Endothelial cell of umbilical vein (primary cell): ENCODE measurements around the gene DMBT1. TPM values are rescaled to one million over a fixed set of nuclear protein-coding genes. Genes with fewer than 3 reads are reported as not detected.

Experiments used
- BruUV-seq: library from RNA; stranded (reverse); fragments of 400-500 nt; replicated peaks from 2 replicates; lab custom pipeline; 2021; lab: Mats Ljungman, UMichigan
- CTCF ChIA-PET: fragments of 300-600, 350-600 bp; sonication (Branson Sonifier 250); formaldehyde crosslinking; loops from one replicate; lab custom pipeline; 2021; ENCODE audit warnings: antibody characterized with exemption, inconsistent platforms; lab: Charles Lee
- POLR2A ChIA-PET: fragments of 300-600, 350-600 bp; sonication (Branson Sonifier 250); formaldehyde crosslinking; loops from one replicate; lab custom pipeline; 2021; ENCODE audit warnings: antibody characterized with exemption, inconsistent platforms; lab: Charles Lee
- DNase-seq: peaks from one replicate; pipeline ENCODE4 v3.0.0-alpha.2; 2011; ENCODE audit warnings: low read depth, low spot score
- FAIRE-seq: peaks from 2 replicates; lab custom pipeline; 2011; peaks lifted over from hg19 to GRCh38; lab: Jason Lieb, UNC
- H2AFZ ChIP-seq: 2 replicates; pipeline ENCODE4 v1.6.0; 2012; ENCODE audit warnings: low read depth, low read length, control low read depth, inconsistent platforms
- H3K27ac ChIP-seq: 2 replicates; pipeline ENCODE4 v1.5.1; 2011; ENCODE audit warnings: low read depth, mild to moderate bottlenecking, control low read depth, low read length, moderate library complexity; ENCODE audit not compliant: insufficient read depth
- H3K27me3 ChIP-seq, 2 experiments: 2 replicates each; pipeline versions ENCODE4 v1.6.0 to v1.6.1; 2011; ENCODE audit warnings: low read length in 2 of 2, mixed read lengths in 1 of 2; ENCODE audit not compliant: control insufficient read depth in 2 of 2, insufficient read depth in 2 of 2
- H3K36me3 ChIP-seq, 2 experiments: 2 replicates in 1 of 2; 3 replicates in 1 of 2; pipeline ENCODE4 v1.5.1; 2011; ENCODE audit warnings: low read length in 2 of 2, mild to moderate bottlenecking in 1 of 2, moderate library complexity in 1 of 2; ENCODE audit not compliant: control insufficient read depth in 2 of 2, insufficient read depth in 2 of 2; ENCODE audit errors: extremely low read depth in 1 of 2
- H3K4me1 ChIP-seq: 3 replicates; pipeline ENCODE4 v1.5.1; 2011; ENCODE audit warnings: mild to moderate bottlenecking, low read length; ENCODE audit not compliant: control insufficient read depth, insufficient read depth; ENCODE audit errors: extremely low read depth
- H3K4me2 ChIP-seq: 2 replicates; pipeline ENCODE4 v1.6.1; 2011; ENCODE audit warnings: low read length, control low read depth, mixed read lengths; ENCODE audit not compliant: insufficient read depth
- H3K4me3 ChIP-seq, 3 experiments: fragments of 200-600 bp in 1 of 3; sonication (generic), shearing (Covaris generic) in 1 of 3; replicated peaks in 1 of 3; 2 replicates each; pipeline ENCODE4 v1.5.1; 2011 to 2016; ENCODE audit warnings: control low read depth in 3 of 3, low read length in 3 of 3, mild to moderate bottlenecking in 2 of 3, inconsistent platforms in 1 of 3, low read depth in 1 of 3, moderate library complexity in 1 of 3; ENCODE audit not compliant: insufficient read depth in 1 of 3
- H3K79me2 ChIP-seq: 2 replicates; pipeline ENCODE4 v1.6.0; 2012; ENCODE audit warnings: low read length, inconsistent platforms; ENCODE audit not compliant: control insufficient read depth, insufficient read depth
- H3K9ac ChIP-seq: replicated peaks from 2 replicates; pipeline ENCODE3; 2011; ENCODE audit warnings: low read length, control low read depth; ENCODE audit not compliant: insufficient read depth; ENCODE audit errors: extremely low read depth
- H3K9me1 ChIP-seq: replicated peaks from 3 replicates; pipeline ENCODE4 v1.6.0; 2011; ENCODE audit warnings: mild to moderate bottlenecking, low read length; ENCODE audit not compliant: control insufficient read depth, insufficient read depth; ENCODE audit errors: extremely low read depth
- H3K9me3 ChIP-seq: replicated peaks from 2 replicates; pipeline ENCODE4 v1.5.1; 2012; ENCODE audit warnings: low read length, inconsistent platforms; ENCODE audit not compliant: control insufficient read depth, insufficient read depth
- H4K20me1 ChIP-seq: replicated peaks from 2 replicates; pipeline ENCODE3; 2011; ENCODE audit warnings: mild to moderate bottlenecking, low read length; ENCODE audit not compliant: control insufficient read depth, insufficient read depth; ENCODE audit errors: extremely low read depth
- CTCF ChIP-seq, 2 donors: IDR thresholded peaks; 1 replicate in 1 of 2; 2 replicates in 1 of 2; pipeline ENCODE4 v1.5.1; 2011; ENCODE audit warnings: low read length in 2 of 2, mild to moderate bottlenecking in 2 of 2, moderate library complexity in 2 of 2, control low read depth in 1 of 2, inconsistent platforms in 1 of 2, low read depth in 1 of 2; ENCODE audit not compliant: insufficient read depth in 1 of 2; ENCODE audit errors: extremely low read depth in 1 of 2
- EZH2 ChIP-seq: IDR thresholded peaks from 2 replicates; pipeline ENCODE4 v1.6.1; 2012; ENCODE audit warnings: borderline replicate concordance, low read depth, mild to moderate bottlenecking, moderate library complexity, low read length, inconsistent platforms; ENCODE audit not compliant: severe bottlenecking
- FOS ChIP-seq: IDR thresholded peaks from 2 replicates; pipeline ENCODE4 v1.6.1; 2011; ENCODE audit warnings: mild to moderate bottlenecking, low read length, moderate library complexity, borderline replicate concordance; ENCODE audit not compliant: insufficient read depth
- GATA2 ChIP-seq: IDR thresholded peaks from 2 replicates; pipeline ENCODE4 v1.7.0; 2011; ENCODE audit warnings: low read depth, mild to moderate bottlenecking, moderate library complexity, mixed read lengths, low read length; ENCODE audit not compliant: insufficient read length, insufficient read depth
- JUN ChIP-seq: IDR thresholded peaks from 2 replicates; pipeline ENCODE4 v1.6.1; 2011; ENCODE audit warnings: borderline replicate concordance, low read depth; ENCODE audit not compliant: insufficient read length, insufficient read depth
- MAX ChIP-seq: IDR thresholded peaks from 2 replicates; pipeline ENCODE4 v1.6.1; 2011; ENCODE audit not compliant: insufficient read depth, insufficient read length
- MYC ChIP-seq: IDR thresholded peaks from one replicate; pipeline ENCODE4 v1.6.1; 2011; ENCODE audit warnings: mild to moderate bottlenecking, low read depth, low read length
- POLR2A ChIP-seq: IDR thresholded peaks from 2 replicates; pipeline ENCODE4 v1.6.1; 2012; ENCODE audit warnings: low read depth, mild to moderate bottlenecking, control low read depth, low read length
- POLR2AphosphoS5 ChIP-seq: IDR thresholded peaks from 2 replicates; pipeline ENCODE4 v1.6.1; 2012; ENCODE audit warnings: low read depth, mild to moderate bottlenecking, control low read depth, low read length, moderate library complexity; ENCODE audit not compliant: insufficient read depth
- dilution Hi-C: fragments of 300-500 bp; cut with MboI; formaldehyde crosslinking; loops from one replicate; pipeline ENCODE4 v1.15.0; 2019; ENCODE audit warnings: low sequenced_read_pairs; ENCODE audit not compliant: extremely low pct_ligation_motif_present
- intact Hi-C: fragments of 100-400 bp; cut with micrococcal nuclease; formaldehyde crosslinking; loops from one replicate; pipeline ENCODE4 v1.10.0; 2022
- polyA plus RNA-seq, 4 experiments: library from polyadenylated mRNA; depleted of rRNA in 3 of 4; stranded (reverse) in 3 of 4; unstranded in 1 of 4; fragments of >200 nt; gene quantifications; 2 replicates each; pipeline versions ENCODE4 v1.2.1 to v1.2.3, GENCODE V29; 2011 to 2012; ENCODE audit warnings: missing spikeins in 1 of 4
- total RNA-seq: library from RNA; stranded (reverse); gene quantifications from 2 replicates; pipeline ENCODE4 v1.2.3, GENCODE V29; 2021

Gene DMBT1
- total and polyA plus RNA-seq, 2 donors (not counting 3 experiments of a cell fraction or from before 2014, with no cell fraction given): 0.01 TPM; not detected in 1

DNA sequence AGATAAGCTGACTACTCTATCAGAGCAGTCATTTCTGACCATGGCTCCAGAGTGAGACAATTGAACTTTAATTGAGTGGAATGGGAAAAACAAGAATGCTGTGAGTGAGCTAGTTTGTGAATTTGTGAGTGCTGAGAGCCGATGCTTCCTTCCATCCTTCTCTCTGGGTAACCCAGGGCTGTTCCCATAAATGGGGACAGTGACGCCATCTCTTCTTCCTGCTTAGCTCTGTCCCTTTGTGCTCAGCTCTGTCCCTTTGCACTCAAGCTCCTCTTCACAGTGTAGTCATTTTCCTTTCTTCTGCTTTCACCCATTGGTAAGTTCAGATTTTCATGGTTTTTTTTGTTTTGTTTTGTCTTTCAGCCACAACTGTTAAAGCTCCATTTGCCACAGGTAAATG lies 114.7 kb downstream of the DMBT1 start:
- H2AFZ ChIP-seq: no peak overlapping the region
- TF ChIP-seq JUN (no peak), POLR2AphosphoS5 (no peak), GATA2 (no peak), MAX (no peak), CTCF (IDR thresholded peaks at IDR 0.05; ENCODE audit: extremely low read depth in 1 of 2, insufficient read depth in 1 of 2, low read depth in 1 of 2, low read length in 2 of 2) (no peak), FOS (no peak), POLR2A (no peak), EZH2 (no peak), MYC (no peak)
- no TSS peak for BruUV-seq
- H3K79me2 ChIP-seq: no peaks in the 10 kb centered on the region
- no peak for FAIRE-seq
- ChIA-PET CTCF (interaction anchor here (0.8 to 1.3 kb wide), 2 partner anchors 27 to 395 kb away, joined by 3 to 4 read pairs; no protein-coding TSS in a partner anchor), POLR2A (no interaction called here)
- no peak overlapping the region for H3K4me2 ChIP-seq
- no peaks in the 10 kb centered on the region for H3K36me3 ChIP-seq
- H3K4me3 ChIP-seq: no peak overlapping the region
- no peaks in the 10 kb centered on the region for H3K9me1 ChIP-seq
- H4K20me1 ChIP-seq: no peaks in the 10 kb centered on the region
- dilution Hi-C loops (no loop called here), intact Hi-C loops (no loop called here)
- no peaks in the 10 kb centered on the region for H3K27me3 ChIP-seq
- no peak for DNase-seq
- H3K4me1 ChIP-seq: no peaks in the 10 kb centered on the region
- H3K9ac ChIP-seq: no peak overlapping the region
- H3K27ac ChIP-seq: no peak overlapping the region
- H3K9me3 ChIP-seq: no peaks in the 10 kb centered on the region
